GM19351 (cell line): ENCODE results near the gene TRIM22.

Experiments used
- ATAC-seq: cut with Tn5 transposase; IDR thresholded peaks from one replicate; pipeline ENCODE4 v1.9.1; 2021; ENCODE audit warnings: mild to moderate bottlenecking, moderate library complexity; ENCODE audit not compliant: unreplicated experiment

TRIM22 gene

GRCh38 chr11:5737670-5738392 lies 48.2 kb downstream of the TRIM22 start:
- ATAC-seq, result no peak

GRCh38 chr11:5738431-5738830 lies 48.8 kb downstream of the TRIM22 start:
- no peak for ATAC-seq

- ATAC-seq, result no peak
These were observed 57.0 kb downstream of the TRIM22 start for GRCh38 chr11:5746614-5747013.

GRCh38 chr11:5749836-5750235 lies 60.2 kb downstream of the TRIM22 start:
- no peak for ATAC-seq

- ATAC-seq, result no peak
These were observed 64.4 kb downstream of the TRIM22 start, which contains the start of gene OR52N4 for GRCh38 chr11:5753943-5754342. OR52N4 (plus strand) TSS chr11:5754243; CDS start chr11:5754741, 498 bp downstream.
